Loucy (cell line): ENCODE data around the gene SEL1L.
"Not testable (repeated sequence)": the region's sequence is repeated elsewhere in the genome, so short reads cannot be mapped to it uniquely, and the experiment has no call there.

Source experiments
- H2AFZ ChIP-seq: fragments of 200-600 bp; sonication (generic); 2 replicates; pipeline ENCODE4 v1.6.0; 2016; ENCODE audit warnings: antibody characterized with exemption, mild to moderate bottlenecking, low read length, moderate library complexity
- H3F3A ChIP-seq: fragments of 200-600 bp; 2 replicates; pipeline ENCODE4 v1.6.0; 2016; ENCODE audit warnings: antibody characterized with exemption, low read depth, mild to moderate bottlenecking
- H3K27me3 ChIP-seq: fragments of 200-600 bp; sonication (generic); 2 replicates; pipeline ENCODE4 v1.6.1; 2014; ENCODE audit warnings: low read length, mild to moderate bottlenecking; ENCODE audit not compliant: insufficient read depth, poor library complexity, severe bottlenecking
- H3K36me3 ChIP-seq: fragments of 200-600 bp; sonication (generic); 2 replicates; pipeline ENCODE4 v1.6.1; 2016; ENCODE audit warnings: low read length; ENCODE audit not compliant: insufficient read depth
- H3K4me1 ChIP-seq: fragments of 200-600 bp; sonication (generic); 2 replicates; pipeline ENCODE4 v1.5.1; 2014; ENCODE audit warnings: low read length, mild to moderate bottlenecking; ENCODE audit not compliant: insufficient read depth, poor library complexity, severe bottlenecking
- H3K4me2 ChIP-seq: fragments of 200-600 bp; sonication (generic); 2 replicates; pipeline ENCODE4 v1.6.0; 2014; ENCODE audit warnings: antibody characterized with exemption, low read length, low read depth, mild to moderate bottlenecking; ENCODE audit not compliant: poor library complexity, severe bottlenecking
- H3K4me3 ChIP-seq: fragments of 200-600 bp; sonication (generic); 2 replicates; pipeline ENCODE4 v1.5.1; 2014; ENCODE audit warnings: low read length, mild to moderate bottlenecking, mixed read lengths; ENCODE audit not compliant: poor library complexity, severe bottlenecking
- H3K79me2 ChIP-seq: fragments of 200-600 bp; sonication (generic); 2 replicates; pipeline ENCODE4 v1.6.1; 2014; ENCODE audit warnings: low read length; ENCODE audit not compliant: insufficient read depth
- H3K9ac ChIP-seq: fragments of 200-600 bp; sonication (generic); 2 replicates; pipeline ENCODE4 v1.6.0; 2014; ENCODE audit warnings: mild to moderate bottlenecking, low read depth, low read length, moderate library complexity; ENCODE audit not compliant: poor library complexity, severe bottlenecking
- H3K9me2 ChIP-seq: fragments of 200-600 bp; sonication (generic); replicated peaks from 2 replicates; pipeline ENCODE4 v1.6.1; 2016; ENCODE audit warnings: low read depth, low read length, mixed read lengths
- H3K9me3 ChIP-seq: fragments of 200-600 bp; sonication (generic); 2 replicates; pipeline ENCODE4 v1.6.1; 2014; ENCODE audit warnings: mild to moderate bottlenecking, antibody characterized with exemption, low read length, low read depth; ENCODE audit not compliant: insufficient read depth
- H4K20me1 ChIP-seq: fragments of 200-600 bp; sonication (generic); 2 replicates; pipeline ENCODE4 v1.6.0; 2014; ENCODE audit warnings: antibody characterized with exemption, low read length, mild to moderate bottlenecking; ENCODE audit not compliant: insufficient read depth, poor library complexity, severe bottlenecking
- EZH2phosphoT487 ChIP-seq: fragments of 200-600 bp; IDR thresholded peaks from 2 replicates; pipeline ENCODE4 v1.6.1; 2018; ENCODE audit warnings: antibody characterized with exemption, mild to moderate bottlenecking, moderate library complexity, borderline replicate concordance
- TF ChIP-seq, protein P1 (sequence below): fragments of 200-600 bp; sonication (generic); conservative IDR thresholded peaks from 2 replicates; pipeline ENCODE4 v1.5.1; 2014; ENCODE audit warnings: mild to moderate bottlenecking, antibody characterized with exemption, low read length

Gene SEL1L

DNA sequence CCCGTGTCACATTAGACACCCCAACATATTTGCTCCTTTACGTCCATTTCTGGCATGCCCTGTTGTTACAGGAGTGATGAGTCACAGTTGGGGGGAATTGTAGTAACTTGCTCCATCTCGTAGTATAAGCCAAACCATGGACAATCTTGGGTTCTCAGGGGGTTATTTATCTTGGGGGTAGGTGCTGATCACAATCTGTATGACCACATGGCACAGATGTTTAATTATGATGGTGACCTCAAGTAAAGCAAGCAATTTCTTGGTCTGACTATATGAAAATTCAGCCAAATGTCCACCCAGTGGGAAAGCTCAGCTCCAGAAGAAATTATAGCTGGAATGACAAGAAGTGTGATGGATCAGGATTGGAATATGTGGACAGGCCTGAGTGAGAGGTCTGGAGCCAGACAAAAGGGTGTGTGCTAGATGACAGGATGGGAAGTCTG, 101.4 kb downstream of the SEL1L start:
- no peaks in the 10 kb centered on the region for H3K36me3 ChIP-seq
- H3K4me1 ChIP-seq, result peaks cover 3% of the 10 kb centered on the region
- H3K4me3 ChIP-seq, result no peak overlapping the region
- no peak overlapping the region for H3K4me2 ChIP-seq
- H3F3A ChIP-seq, result no peaks in the 10 kb centered on the region
- TF ChIP-seq EZH2phosphoT487, result no peak
- TF ChIP-seq, protein P1, sequence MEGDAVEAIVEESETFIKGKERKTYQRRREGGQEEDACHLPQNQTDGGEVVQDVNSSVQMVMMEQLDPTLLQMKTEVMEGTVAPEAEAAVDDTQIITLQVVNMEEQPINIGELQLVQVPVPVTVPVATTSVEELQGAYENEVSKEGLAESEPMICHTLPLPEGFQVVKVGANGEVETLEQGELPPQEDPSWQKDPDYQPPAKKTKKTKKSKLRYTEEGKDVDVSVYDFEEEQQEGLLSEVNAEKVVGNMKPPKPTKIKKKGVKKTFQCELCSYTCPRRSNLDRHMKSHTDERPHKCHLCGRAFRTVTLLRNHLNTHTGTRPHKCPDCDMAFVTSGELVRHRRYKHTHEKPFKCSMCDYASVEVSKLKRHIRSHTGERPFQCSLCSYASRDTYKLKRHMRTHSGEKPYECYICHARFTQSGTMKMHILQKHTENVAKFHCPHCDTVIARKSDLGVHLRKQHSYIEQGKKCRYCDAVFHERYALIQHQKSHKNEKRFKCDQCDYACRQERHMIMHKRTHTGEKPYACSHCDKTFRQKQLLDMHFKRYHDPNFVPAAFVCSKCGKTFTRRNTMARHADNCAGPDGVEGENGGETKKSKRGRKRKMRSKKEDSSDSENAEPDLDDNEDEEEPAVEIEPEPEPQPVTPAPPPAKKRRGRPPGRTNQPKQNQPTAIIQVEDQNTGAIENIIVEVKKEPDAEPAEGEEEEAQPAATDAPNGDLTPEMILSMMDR, result no peak
- H2AFZ ChIP-seq, result no peak overlapping the region
- H3K9me2 ChIP-seq, result no peaks in the 10 kb centered on the region
- H3K27me3 ChIP-seq, result peaks cover 36% of the 10 kb centered on the region
- H4K20me1 ChIP-seq, result no peaks in the 10 kb centered on the region
- H3K79me2 ChIP-seq, result no peaks in the 10 kb centered on the region
- no peaks in the 10 kb centered on the region for H3K9me3 ChIP-seq
- H3K9ac ChIP-seq, result no peak overlapping the region

DNA sequence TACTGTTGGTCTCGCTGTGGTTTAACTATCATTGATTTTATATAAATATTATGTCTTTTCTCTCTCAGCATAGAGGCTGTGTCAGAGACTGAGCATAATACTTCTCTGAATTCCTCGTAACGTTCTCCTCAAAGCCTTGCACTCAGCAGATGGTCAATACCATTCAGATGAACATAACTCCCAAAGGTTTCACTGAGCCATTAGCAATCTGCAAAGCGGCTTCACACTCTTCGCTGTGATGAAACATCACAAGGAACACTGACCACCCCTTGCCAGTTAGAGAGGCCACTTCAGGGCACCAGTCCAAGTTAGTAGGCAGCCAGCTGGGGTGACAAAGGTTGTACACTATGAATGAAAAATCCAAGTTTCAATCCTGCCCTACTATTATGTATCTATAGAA, 103.4 kb downstream of the SEL1L start:
- TF ChIP-seq EZH2phosphoT487, result no peak
- TF ChIP-seq, protein P1, result no peak
- no peaks in the 10 kb centered on the region for H3F3A ChIP-seq
- no peak overlapping the region for H3K9ac ChIP-seq
- H3K27me3 ChIP-seq, result peaks cover 17% of the 10 kb centered on the region
- H3K4me2 ChIP-seq, result no peak overlapping the region
- no peak overlapping the region for H2AFZ ChIP-seq
- no peaks in the 10 kb centered on the region for H3K9me3 ChIP-seq
- H3K4me3 ChIP-seq, result no peak overlapping the region
- H3K36me3 ChIP-seq, result no peaks in the 10 kb centered on the region
- no peaks in the 10 kb centered on the region for H3K4me1 ChIP-seq
- no peaks in the 10 kb centered on the region for H4K20me1 ChIP-seq
- no peaks in the 10 kb centered on the region for H3K79me2 ChIP-seq
- no peaks in the 10 kb centered on the region for H3K9me2 ChIP-seq

DNA sequence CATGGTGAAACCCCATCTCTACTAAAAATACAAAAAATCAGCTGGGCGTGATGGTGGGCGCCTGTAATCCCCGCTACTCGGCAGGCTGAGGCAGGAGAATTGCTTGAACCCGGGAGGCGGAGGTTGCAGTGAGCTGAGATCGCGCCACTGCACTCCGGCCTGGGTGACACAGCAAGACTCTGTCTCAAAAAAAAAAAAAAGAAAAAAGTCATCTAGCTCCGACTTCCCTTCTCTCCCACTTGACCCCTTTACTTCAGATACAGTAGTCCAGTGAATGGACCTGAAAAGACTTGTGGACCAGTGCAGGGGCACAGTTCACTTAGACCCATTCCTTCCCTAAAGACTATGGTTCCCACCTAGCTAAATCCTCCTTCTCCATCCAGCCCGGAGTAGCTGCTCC, 103.9 kb downstream of the SEL1L start:
- not testable (repeated sequence) for H3K36me3 ChIP-seq, H3K4me3 ChIP-seq, H4K20me1 ChIP-seq, H3K9me3 ChIP-seq, H3F3A ChIP-seq, H3K9me2 ChIP-seq, H3K4me2 ChIP-seq, H2AFZ ChIP-seq, H3K4me1 ChIP-seq, H3K9ac ChIP-seq, H3K79me2 ChIP-seq
- H3K27me3 ChIP-seq, result peaks cover 13% of the 10 kb centered on the region

DNA sequence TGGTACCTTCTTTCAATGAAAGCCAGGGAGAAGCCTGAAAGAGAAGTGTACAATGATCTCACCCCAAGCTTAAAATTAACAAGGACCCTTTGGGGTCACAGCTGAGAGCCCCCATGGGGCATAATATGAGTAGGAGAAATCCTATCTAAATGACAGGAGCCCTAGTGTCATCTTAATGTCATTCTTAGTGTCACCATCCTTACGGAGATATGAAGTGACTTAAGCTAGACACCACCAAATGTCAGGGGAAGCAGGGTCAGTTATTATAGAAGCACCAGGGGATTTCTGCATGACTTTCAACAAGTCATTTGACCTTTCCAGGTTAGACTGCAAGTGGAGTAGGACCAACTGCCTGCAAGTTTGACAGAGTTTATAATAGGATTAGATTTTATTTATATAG, 104.6 kb downstream of the SEL1L start:
- Histone ChIP-seq H3K27me3 (peaks cover 5% of the 10 kb centered on the region), H3K9ac (no peak overlapping the region), H4K20me1 (no peaks in the 10 kb centered on the region), H3K36me3 (no peaks in the 10 kb centered on the region), H3K9me3 (no peaks in the 10 kb centered on the region), H3K9me2 (no peaks in the 10 kb centered on the region), H3K79me2 (no peaks in the 10 kb centered on the region), H3K4me3 (no peak overlapping the region), H3K4me1 (no peaks in the 10 kb centered on the region), H3K4me2 (no peak overlapping the region), H3F3A (no peaks in the 10 kb centered on the region), H2AFZ (no peak overlapping the region)
- no peak for TF ChIP-seq EZH2phosphoT487
- TF ChIP-seq, protein P1, result no peak
